Measurements from ENCODE around the gene CHN1. TPM values are rescaled to one million over a fixed set of nuclear protein-coding genes. Genes with fewer than 3 reads are reported as not detected.

The CHN1 gene
- total and polyA plus RNA-seq, 3 donors from 2014 or later = 30.1 to 47.7 (median 42.6) TPM

GRCh38 chr2:174969091-174969734 is 36.0 kb downstream of the CHN1 start:
- intact Hi-C loops (cut with DNase I; ENCODE audit: low total_unique reads) = no loop called here
- no peak for DNase-seq
- TF ChIP-seq CTCF (IDR thresholded peaks at IDR 0.05) (no peak), POLR2A (IDR thresholded peaks at IDR 0.05) (no peak)
- Histone ChIP-seq H3K36me3 (ENCODE audit: low read depth, missing control alignments) (no peaks in the 10 kb centered on the region), H3K9me3 (no peaks in the 10 kb centered on the region), H3K27me3 (no peaks in the 10 kb centered on the region), H3K4me3 (no peak overlapping the region), H3K27ac (no peak overlapping the region), H3K4me1 (peaks cover 3% of the 10 kb centered on the region)
- 85 to 86% methylated on average over 6 of the region's 6 CpGs for WGBS, 2 donors

GRCh38 chr2:174967691-174968260 is 37.4 kb downstream of the CHN1 start:
- Histone ChIP-seq H3K9me3 (no peaks in the 10 kb centered on the region), H3K27me3 (no peaks in the 10 kb centered on the region), H3K27ac (no peak overlapping the region), H3K36me3 (ENCODE audit: low read depth, missing control alignments) (no peaks in the 10 kb centered on the region), H3K4me1 (peaks cover 3% of the 10 kb centered on the region), H3K4me3 (no peak overlapping the region)
- intact Hi-C loops (cut with DNase I; ENCODE audit: low total_unique reads) = no loop called here
- no peak for DNase-seq
- TF ChIP-seq POLR2A (IDR thresholded peaks at IDR 0.05) = no peak
- TF ChIP-seq CTCF (IDR thresholded peaks at IDR 0.05) = no peak
- WGBS, 2 donors = 54 to 67% methylated on average over 3 of the region's 3 CpGs

GRCh38 chr2:174967086-174967485 is 38.1 kb downstream of the CHN1 start:
- no peaks in the 10 kb centered on the region for H3K9me3 ChIP-seq
- intact Hi-C loops (cut with DNase I; ENCODE audit: low total_unique reads) = no loop called here
- no peak overlapping the region for H3K4me3 ChIP-seq
- peaks cover 3% of the 10 kb centered on the region for H3K4me1 ChIP-seq
- TF ChIP-seq CTCF (IDR thresholded peaks at IDR 0.05) = no peak
- no peak for TF ChIP-seq POLR2A (IDR thresholded peaks at IDR 0.05)
- DNase-seq = no peak
- no peak overlapping the region for H3K27ac ChIP-seq
- no peaks in the 10 kb centered on the region for H3K27me3 ChIP-seq
- WGBS, 2 donors = 93 to 94% methylated on average over 6 of the region's 6 CpGs
- no peaks in the 10 kb centered on the region for H3K36me3 ChIP-seq (ENCODE audit: low read depth, missing control alignments)

- no peak for DNase-seq
- Histone ChIP-seq H3K9me3 (no peaks in the 10 kb centered on the region), H3K27ac (peak overlapping the region; percentile 25 to 37), H3K36me3 (ENCODE audit: low read depth, missing control alignments) (no peaks in the 10 kb centered on the region), H3K27me3 (no peaks in the 10 kb centered on the region), H3K4me3 (no peak overlapping the region), H3K4me1 (peaks cover 3% of the 10 kb centered on the region)
- 32 to 43% methylated on average over 5 of the region's 5 CpGs for WGBS, 2 donors
- TF ChIP-seq CTCF (IDR thresholded peaks at IDR 0.05) (no peak), POLR2A (IDR thresholded peaks at IDR 0.05) (no peak)
- intact Hi-C loops (cut with DNase I; ENCODE audit: low total_unique reads) = no loop called here
These were observed 39.0 kb downstream of the CHN1 start for GRCh38 chr2:174965992-174966744.

Measured in testis (tissue), 3 donors.